HEK293 (cell line): ENCODE results near the gene ANKRD52.

ENCODE experiments used
- CTCF ChIA-PET: fragments of 350-600 bp; formaldehyde crosslinking; extraction: SDS; loops from one replicate; lab custom pipeline; 2021; ENCODE audit warnings: antibody characterized with exemption; lab: Yijun Ruan, JAX
- POLR2A ChIA-PET: fragments of 300-600 bp; formaldehyde crosslinking; extraction: SDS; loops from one replicate; lab custom pipeline; 2020; ENCODE audit warnings: antibody characterized with exemption, inconsistent platforms; lab: Yijun Ruan, JAX
- H3K27ac ChIP-seq: fragments of 200-500 bp; sonication (Bioruptor generic); 2 replicates; pipeline ENCODE4 v1.5.1; 2014; ENCODE audit warnings: low read depth, low read length, control low read depth, inconsistent platforms; ENCODE audit errors: extremely low read depth
- H3K36me3 ChIP-seq, 2 experiments: fragments of 200-500 bp in 1 of 2; sonication (Bioruptor generic) in 1 of 2; 1 replicate in 1 of 2; 2 replicates in 1 of 2; pipeline ENCODE4 v1.5.1; 2014 to 2017; ENCODE audit warnings: inconsistent platforms in 2 of 2, low read length in 2 of 2; ENCODE audit not compliant: control insufficient read depth in 2 of 2, insufficient read depth in 1 of 2
- H3K4me1 ChIP-seq: fragments of 200-500 bp; sonication (Bioruptor generic); 2 replicates; pipeline ENCODE4 v1.5.1; 2014; ENCODE audit warnings: mild to moderate bottlenecking, low read length, inconsistent platforms; ENCODE audit not compliant: control insufficient read depth, insufficient read depth
- H3K4me3 ChIP-seq: 2 replicates; pipeline ENCODE4 v1.5.1; 2011; ENCODE audit warnings: low read depth, mild to moderate bottlenecking, control low read depth, low read length, moderate library complexity
- H3K9me3 ChIP-seq: fragments of 200-500 bp; sonication (Bioruptor generic); 2 replicates; pipeline ENCODE4 v1.5.1; 2014; ENCODE audit warnings: low read depth, low read length, inconsistent platforms; ENCODE audit not compliant: control insufficient read depth, insufficient read depth
- FEZF1 ChIP-seq: fragments of 450-650 bp; formaldehyde crosslinking; IDR thresholded peaks from 2 replicates; pipeline ENCODE4 v1.5.1; 2016; ENCODE audit warnings: missing biosample characterization, missing genetic modification characterization
- MEIS1 ChIP-seq: sonication (generic); formaldehyde crosslinking; IDR thresholded peaks from 2 replicates; pipeline ENCODE4 v1.8.1; 2022; ENCODE audit warnings: missing genetic modification reagents, mild to moderate bottlenecking, borderline replicate concordance
- OVOL3 ChIP-seq: fragments of 450-650 bp; formaldehyde crosslinking; IDR thresholded peaks from 2 replicates; pipeline ENCODE4 v1.5.1; 2016; ENCODE audit warnings: missing biosample characterization, missing genetic modification characterization
- SCRT2 ChIP-seq: fragments of 450-650 bp; formaldehyde crosslinking; IDR thresholded peaks from 2 replicates; pipeline ENCODE4 v1.5.1; 2016; ENCODE audit warnings: missing biosample characterization, missing genetic modification characterization
- SETDB1 ChIP-seq: IDR thresholded peaks from one replicate; pipeline ENCODE4 v1.6.1; 2017; ENCODE audit warnings: mild to moderate bottlenecking, low read length, moderate library complexity, mixed read lengths; ENCODE audit not compliant: insufficient read length
- ZBTB48 ChIP-seq: fragments of 450-650 bp; formaldehyde crosslinking; IDR thresholded peaks from 2 replicates; pipeline ENCODE4 v1.5.1; 2016; ENCODE audit warnings: missing biosample characterization, missing genetic modification characterization
- ZFP3 ChIP-seq: fragments of 450-650 bp; formaldehyde crosslinking; IDR thresholded peaks from 2 replicates; pipeline ENCODE4 v1.5.1; 2016; ENCODE audit warnings: low read depth, missing biosample characterization, missing genetic modification characterization
- ZIC2 ChIP-seq: fragments of 450-650 bp; formaldehyde crosslinking; IDR thresholded peaks from 2 replicates; pipeline ENCODE4 v1.5.1; 2016; ENCODE audit warnings: missing biosample characterization, missing genetic modification characterization
- ZNF112 ChIP-seq: fragments of 450-650 bp; formaldehyde crosslinking; IDR thresholded peaks from 2 replicates; pipeline ENCODE4 v1.5.0; 2017; ENCODE audit warnings: missing biosample characterization, missing genetic modification characterization
- ZNF121 ChIP-seq: fragments of 450-650 bp; formaldehyde crosslinking; IDR thresholded peaks from 2 replicates; pipeline ENCODE4 v1.5.1; 2016; ENCODE audit warnings: missing biosample characterization, missing genetic modification characterization
- ZNF155 ChIP-seq: fragments of 450-650 bp; formaldehyde crosslinking; IDR thresholded peaks from 2 replicates; pipeline ENCODE4 v1.5.1; 2016; ENCODE audit warnings: missing biosample characterization, missing genetic modification characterization
- ZNF174 ChIP-seq: fragments of 450-650 bp; formaldehyde crosslinking; IDR thresholded peaks from 2 replicates; pipeline ENCODE4 v1.5.0; 2017; ENCODE audit warnings: missing biosample characterization, mild to moderate bottlenecking, missing genetic modification characterization
- ZNF2 ChIP-seq: fragments of 450-650 bp; formaldehyde crosslinking; IDR thresholded peaks from 2 replicates; pipeline ENCODE4 v1.5.1; 2016; ENCODE audit warnings: missing biosample characterization, missing genetic modification characterization
- ZNF202 ChIP-seq: fragments of 450-650 bp; formaldehyde crosslinking; IDR thresholded peaks from 2 replicates; pipeline ENCODE4 v1.5.1; 2016; ENCODE audit warnings: missing biosample characterization, missing genetic modification characterization, borderline replicate concordance
- ZNF23 ChIP-seq: fragments of 450-650 bp; formaldehyde crosslinking; IDR thresholded peaks from 2 replicates; pipeline ENCODE4 v1.5.1; 2016; ENCODE audit warnings: missing biosample characterization, missing genetic modification characterization, borderline replicate concordance
- ZNF311 ChIP-seq: fragments of 450-650 bp; formaldehyde crosslinking; IDR thresholded peaks from 2 replicates; pipeline ENCODE4 v1.5.1; 2017; ENCODE audit warnings: missing biosample characterization, missing genetic modification characterization, borderline replicate concordance
- ZNF48 ChIP-seq: fragments of 450-650 bp; formaldehyde crosslinking; IDR thresholded peaks from 2 replicates; pipeline ENCODE4 v1.5.1; 2016; ENCODE audit warnings: missing biosample characterization, missing genetic modification characterization
- ZNF645 ChIP-seq: fragments of 450-650 bp; formaldehyde crosslinking; IDR thresholded peaks from 2 replicates; pipeline ENCODE4; 2016; ENCODE audit warnings: missing biosample characterization, missing genetic modification characterization
- ZNF791 ChIP-seq: fragments of 450-650 bp; formaldehyde crosslinking; IDR thresholded peaks from 2 replicates; pipeline ENCODE4 v1.5.1; 2016; ENCODE audit warnings: missing biosample characterization, missing genetic modification characterization
- TF ChIP-seq, protein P1 (sequence below): fragments of 450-650 bp; formaldehyde crosslinking; IDR thresholded peaks from 2 replicates; pipeline ENCODE4 v1.5.1; 2016; ENCODE audit warnings: missing biosample characterization, missing genetic modification characterization
- TF ChIP-seq, protein P2 (sequence below): fragments of 450-650 bp; formaldehyde crosslinking; IDR thresholded peaks from 2 replicates; pipeline ENCODE4 v1.5.1; 2016; ENCODE audit warnings: missing biosample characterization, missing genetic modification characterization, borderline replicate concordance
- TF ChIP-seq, protein P3 (sequence below): fragments of 450-650 bp; formaldehyde crosslinking; IDR thresholded peaks from 2 replicates; pipeline ENCODE4 v1.5.1; 2016; ENCODE audit warnings: missing biosample characterization, missing genetic modification characterization

ANKRD52 gene

GRCh38 chr12:56280849-56281248 lies 22.7 kb upstream of the ANKRD52 start (continued):
- TF ChIP-seq, protein P1, sequence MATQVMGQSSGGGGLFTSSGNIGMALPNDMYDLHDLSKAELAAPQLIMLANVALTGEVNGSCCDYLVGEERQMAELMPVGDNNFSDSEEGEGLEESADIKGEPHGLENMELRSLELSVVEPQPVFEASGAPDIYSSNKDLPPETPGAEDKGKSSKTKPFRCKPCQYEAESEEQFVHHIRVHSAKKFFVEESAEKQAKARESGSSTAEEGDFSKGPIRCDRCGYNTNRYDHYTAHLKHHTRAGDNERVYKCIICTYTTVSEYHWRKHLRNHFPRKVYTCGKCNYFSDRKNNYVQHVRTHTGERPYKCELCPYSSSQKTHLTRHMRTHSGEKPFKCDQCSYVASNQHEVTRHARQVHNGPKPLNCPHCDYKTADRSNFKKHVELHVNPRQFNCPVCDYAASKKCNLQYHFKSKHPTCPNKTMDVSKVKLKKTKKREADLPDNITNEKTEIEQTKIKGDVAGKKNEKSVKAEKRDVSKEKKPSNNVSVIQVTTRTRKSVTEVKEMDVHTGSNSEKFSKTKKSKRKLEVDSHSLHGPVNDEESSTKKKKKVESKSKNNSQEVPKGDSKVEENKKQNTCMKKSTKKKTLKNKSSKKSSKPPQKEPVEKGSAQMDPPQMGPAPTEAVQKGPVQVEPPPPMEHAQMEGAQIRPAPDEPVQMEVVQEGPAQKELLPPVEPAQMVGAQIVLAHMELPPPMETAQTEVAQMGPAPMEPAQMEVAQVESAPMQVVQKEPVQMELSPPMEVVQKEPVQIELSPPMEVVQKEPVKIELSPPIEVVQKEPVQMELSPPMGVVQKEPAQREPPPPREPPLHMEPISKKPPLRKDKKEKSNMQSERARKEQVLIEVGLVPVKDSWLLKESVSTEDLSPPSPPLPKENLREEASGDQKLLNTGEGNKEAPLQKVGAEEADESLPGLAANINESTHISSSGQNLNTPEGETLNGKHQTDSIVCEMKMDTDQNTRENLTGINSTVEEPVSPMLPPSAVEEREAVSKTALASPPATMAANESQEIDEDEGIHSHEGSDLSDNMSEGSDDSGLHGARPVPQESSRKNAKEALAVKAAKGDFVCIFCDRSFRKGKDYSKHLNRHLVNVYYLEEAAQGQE (tag by site-specific recombination), result no peak
- TF ChIP-seq, protein P2, sequence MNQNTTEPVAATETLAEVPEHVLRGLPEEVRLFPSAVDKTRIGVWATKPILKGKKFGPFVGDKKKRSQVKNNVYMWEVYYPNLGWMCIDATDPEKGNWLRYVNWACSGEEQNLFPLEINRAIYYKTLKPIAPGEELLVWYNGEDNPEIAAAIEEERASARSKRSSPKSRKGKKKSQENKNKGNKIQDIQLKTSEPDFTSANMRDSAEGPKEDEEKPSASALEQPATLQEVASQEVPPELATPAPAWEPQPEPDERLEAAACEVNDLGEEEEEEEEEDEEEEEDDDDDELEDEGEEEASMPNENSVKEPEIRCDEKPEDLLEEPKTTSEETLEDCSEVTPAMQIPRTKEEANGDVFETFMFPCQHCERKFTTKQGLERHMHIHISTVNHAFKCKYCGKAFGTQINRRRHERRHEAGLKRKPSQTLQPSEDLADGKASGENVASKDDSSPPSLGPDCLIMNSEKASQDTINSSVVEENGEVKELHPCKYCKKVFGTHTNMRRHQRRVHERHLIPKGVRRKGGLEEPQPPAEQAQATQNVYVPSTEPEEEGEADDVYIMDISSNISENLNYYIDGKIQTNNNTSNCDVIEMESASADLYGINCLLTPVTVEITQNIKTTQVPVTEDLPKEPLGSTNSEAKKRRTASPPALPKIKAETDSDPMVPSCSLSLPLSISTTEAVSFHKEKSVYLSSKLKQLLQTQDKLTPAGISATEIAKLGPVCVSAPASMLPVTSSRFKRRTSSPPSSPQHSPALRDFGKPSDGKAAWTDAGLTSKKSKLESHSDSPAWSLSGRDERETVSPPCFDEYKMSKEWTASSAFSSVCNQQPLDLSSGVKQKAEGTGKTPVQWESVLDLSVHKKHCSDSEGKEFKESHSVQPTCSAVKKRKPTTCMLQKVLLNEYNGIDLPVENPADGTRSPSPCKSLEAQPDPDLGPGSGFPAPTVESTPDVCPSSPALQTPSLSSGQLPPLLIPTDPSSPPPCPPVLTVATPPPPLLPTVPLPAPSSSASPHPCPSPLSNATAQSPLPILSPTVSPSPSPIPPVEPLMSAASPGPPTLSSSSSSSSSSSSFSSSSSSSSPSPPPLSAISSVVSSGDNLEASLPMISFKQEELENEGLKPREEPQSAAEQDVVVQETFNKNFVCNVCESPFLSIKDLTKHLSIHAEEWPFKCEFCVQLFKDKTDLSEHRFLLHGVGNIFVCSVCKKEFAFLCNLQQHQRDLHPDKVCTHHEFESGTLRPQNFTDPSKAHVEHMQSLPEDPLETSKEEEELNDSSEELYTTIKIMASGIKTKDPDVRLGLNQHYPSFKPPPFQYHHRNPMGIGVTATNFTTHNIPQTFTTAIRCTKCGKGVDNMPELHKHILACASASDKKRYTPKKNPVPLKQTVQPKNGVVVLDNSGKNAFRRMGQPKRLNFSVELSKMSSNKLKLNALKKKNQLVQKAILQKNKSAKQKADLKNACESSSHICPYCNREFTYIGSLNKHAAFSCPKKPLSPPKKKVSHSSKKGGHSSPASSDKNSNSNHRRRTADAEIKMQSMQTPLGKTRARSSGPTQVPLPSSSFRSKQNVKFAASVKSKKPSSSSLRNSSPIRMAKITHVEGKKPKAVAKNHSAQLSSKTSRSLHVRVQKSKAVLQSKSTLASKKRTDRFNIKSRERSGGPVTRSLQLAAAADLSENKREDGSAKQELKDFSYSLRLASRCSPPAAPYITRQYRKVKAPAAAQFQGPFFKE (tag by site-specific recombination), result no peak
- TF ChIP-seq ZNF121, result no peak
- TF ChIP-seq ZFP3, result no peak
- no peak for TF ChIP-seq MEIS1
- no peak for TF ChIP-seq ZNF112 (tag by site-specific recombination)

DNA sequence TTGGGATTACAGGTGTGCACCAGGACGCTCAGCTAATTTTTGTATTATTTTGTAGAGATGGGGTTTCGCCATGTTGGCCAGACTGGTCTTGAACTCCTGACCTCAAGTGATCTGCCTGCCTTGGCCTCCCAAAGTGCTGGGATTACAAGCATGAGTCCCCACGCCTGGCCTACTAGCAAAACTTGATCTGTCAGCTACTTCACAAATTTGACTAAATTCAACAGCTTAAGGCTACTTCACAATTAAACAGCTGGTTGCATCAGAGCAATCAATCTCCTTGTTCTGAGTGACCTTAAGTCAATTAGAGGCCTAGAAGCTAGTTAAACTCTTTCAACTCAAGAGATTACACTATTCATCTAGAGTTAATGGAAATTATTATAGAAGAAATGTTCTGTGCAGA lies 20.7 kb upstream of the ANKRD52 start:
- Histone ChIP-seq H3K9me3 (no peaks in the 10 kb centered on the region), H3K36me3 (peaks cover 88 to 92% of the 10 kb centered on the region in 2 experiments), H3K4me1 (no peaks in the 10 kb centered on the region), H3K27ac (no peak overlapping the region)
- ChIA-PET POLR2A (interaction anchor here (0.7 to 0.8 kb wide), 2 partner anchors 11 to 105 kb away, joined by 3 to 4 read pairs; no protein-coding TSS in a partner anchor), CTCF (interaction anchor here (0.8 to 1.1 kb wide), 2 partner anchors 12 to 21 kb away, joined by 3 to 4 read pairs; partner anchors contain the start of gene ANKRD52)
- TF ChIP-seq ZNF311 (tag by site-specific recombination) (no peak), ZNF791 (tag by site-specific recombination) (no peak), ZIC2 (tag by site-specific recombination) (no peak), ZNF645 (tag by site-specific recombination) (no peak), ZBTB48 (tag by site-specific recombination) (no peak), ZNF23 (tag by site-specific recombination) (no peak), ZNF174 (tag by site-specific recombination) (no peak), SCRT2 (tag by site-specific recombination) (no peak), SETDB1 (no peak), ZNF2 (tag by site-specific recombination) (no peak), ZNF202 (no peak), OVOL3 (tag by site-specific recombination) (no peak), FEZF1 (tag by site-specific recombination) (no peak), ZNF155 (tag by site-specific recombination) (no peak), ZNF48 (no peak), ZFP3 (no peak)
- TF ChIP-seq, protein P3, sequence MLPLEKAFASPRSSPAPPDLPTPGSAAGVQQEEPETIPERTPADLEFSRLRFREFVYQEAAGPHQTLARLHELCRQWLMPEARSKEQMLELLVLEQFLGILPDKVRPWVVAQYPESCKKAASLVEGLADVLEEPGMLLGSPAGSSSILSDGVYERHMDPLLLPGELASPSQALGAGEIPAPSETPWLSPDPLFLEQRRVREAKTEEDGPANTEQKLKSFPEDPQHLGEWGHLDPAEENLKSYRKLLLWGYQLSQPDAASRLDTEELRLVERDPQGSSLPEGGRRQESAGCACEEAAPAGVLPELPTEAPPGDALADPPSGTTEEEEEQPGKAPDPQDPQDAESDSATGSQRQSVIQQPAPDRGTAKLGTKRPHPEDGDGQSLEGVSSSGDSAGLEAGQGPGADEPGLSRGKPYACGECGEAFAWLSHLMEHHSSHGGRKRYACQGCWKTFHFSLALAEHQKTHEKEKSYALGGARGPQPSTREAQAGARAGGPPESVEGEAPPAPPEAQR (tag by site-specific recombination), result no peak
- TF ChIP-seq, all 188 proteins: peak for 0
- no peak overlapping the region for H3K4me3 ChIP-seq
